Hematopoietic multipotent progenitor cell (in vitro differentiated cells): ENCODE measurements around the gene MRGPRD. TPM values are rescaled to one million over a fixed set of nuclear protein-coding genes. Genes with fewer than 3 reads are reported as not detected.

Experiments used
- DNase-seq, 3 donors: peaks; one replicate each; pipeline ENCODE4 v3.0.0-alpha.2; 2011 to 2015; ENCODE audit warnings: low read depth in 2 of 3, low spot score in 2 of 3
- total RNA-seq: library from RNA; depleted of rRNA; stranded (reverse); fragments of >200 nt; gene quantifications from one replicate; pipeline ENCODE4 v1.2.3, GENCODE V29; 2012

Gene MRGPRD
- total RNA-seq, 1 donor: not detected

- no peak for DNase-seq
Measured at GRCh38 chr11:68934321-68934645, 46.5 kb downstream of the MRGPRD start.

- no peak for DNase-seq
Measured at GRCh38 chr11:68933605-68934320, 47.0 kb downstream of the MRGPRD start.

- no peak for DNase-seq
Measured at GRCh38 chr11:68932933-68933577, 47.7 kb downstream of the MRGPRD start.

- no peak for DNase-seq
Measured at GRCh38 chr11:68932358-68932757, 48.4 kb downstream of the MRGPRD start.

GRCh38 chr11:68931911-68932310 is 48.9 kb downstream of the MRGPRD start:
- no peak for DNase-seq

GRCh38 chr11:68930991-68931855 is 49.6 kb downstream of the MRGPRD start:
- no peak for DNase-seq

Other genes starting within 250 kb of the MRGPRD start
- gene TESMIN, start 229.5 kb downstream of the MRGPRD start, total RNA-seq: 19.1 TPM
- 151 TPM for gene CPT1A, start 139.1 kb downstream of the MRGPRD start, total RNA-seq
- gene MRPL21, start 77.2 kb downstream of the MRGPRD start, total RNA-seq: 33.9 TPM
- 12.4 TPM for gene IGHMBP2, start 77.1 kb downstream of the MRGPRD start, total RNA-seq
- not detected for gene MRGPRF, start 32.3 kb upstream of the MRGPRD start, total RNA-seq
- gene TPCN2, start 67.9 kb upstream of the MRGPRD start, total RNA-seq: 32.6 TPM
- gene SMIM38, start 174.9 kb upstream of the MRGPRD start, total RNA-seq: 0.54 TPM